Measurements from ENCODE around the gene PI4KA. TPM values are rescaled to one million over a fixed set of nuclear protein-coding genes. Genes with fewer than 3 reads are reported as not detected.
"Not testable (repeated sequence)": the region's sequence is repeated elsewhere in the genome, so short reads cannot be mapped to it uniquely, and the experiment has no call there.

Gene PI4KA
- total RNA-seq, 1 donor from 2014 or later: 24.4 TPM

DNA sequence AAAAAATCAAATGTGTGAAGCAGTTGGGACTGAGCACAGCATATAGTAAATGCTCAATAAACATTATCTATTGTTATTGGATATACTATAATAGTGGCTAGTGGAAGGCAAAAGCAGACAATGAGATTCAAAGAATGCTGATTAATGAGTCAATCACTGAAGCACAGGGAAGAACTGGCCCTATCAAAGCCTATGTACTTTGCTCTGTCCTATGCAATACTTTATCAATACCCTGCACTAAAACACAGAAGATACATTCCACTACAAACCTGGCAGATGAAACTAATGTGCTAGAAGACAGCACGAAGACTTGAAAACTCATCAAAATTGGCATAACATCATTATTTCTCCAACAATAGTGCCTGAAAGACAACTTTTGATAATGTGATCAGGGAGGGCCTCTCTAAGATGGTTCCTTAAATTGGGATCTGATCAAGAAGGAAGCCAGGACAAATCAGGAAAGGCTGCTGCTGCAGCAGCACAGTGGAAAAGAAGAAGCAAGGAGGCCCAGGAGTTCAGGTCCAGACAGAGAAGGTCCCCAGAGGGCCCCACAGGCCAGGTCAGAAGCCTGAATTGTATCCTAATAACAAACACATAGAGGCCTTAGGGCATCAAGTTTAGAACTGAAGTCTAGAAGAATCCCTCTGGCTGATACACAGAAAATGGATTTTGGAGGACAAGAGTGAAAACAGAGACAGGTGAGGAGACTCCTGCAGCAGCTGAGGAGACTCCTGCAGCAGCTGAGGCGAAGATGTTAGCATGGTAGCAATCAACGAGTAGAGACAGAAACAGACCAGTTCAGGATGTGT, 18.6 kb downstream of the PI4KA start:
- peaks cover 15% of the 10 kb centered on the region for H3K79me2 ChIP-seq (ENCODE audit: low read depth)
- H2AFZ ChIP-seq (replicated peaks): no peak overlapping the region
- no peaks in the 10 kb centered on the region for H3K9me3 Mint-ChIP-seq
- no peak for DNase-seq (ENCODE audit: low spot score)
- no peaks in the 10 kb centered on the region for H3K36me3 ChIP-seq
- no peak overlapping the region for H3K27ac Mint-ChIP-seq
- TF ChIP-seq EZH2phosphoT487 (IDR thresholded peaks at IDR 0.05): no peak
- TF ChIP-seq, protein P1, sequence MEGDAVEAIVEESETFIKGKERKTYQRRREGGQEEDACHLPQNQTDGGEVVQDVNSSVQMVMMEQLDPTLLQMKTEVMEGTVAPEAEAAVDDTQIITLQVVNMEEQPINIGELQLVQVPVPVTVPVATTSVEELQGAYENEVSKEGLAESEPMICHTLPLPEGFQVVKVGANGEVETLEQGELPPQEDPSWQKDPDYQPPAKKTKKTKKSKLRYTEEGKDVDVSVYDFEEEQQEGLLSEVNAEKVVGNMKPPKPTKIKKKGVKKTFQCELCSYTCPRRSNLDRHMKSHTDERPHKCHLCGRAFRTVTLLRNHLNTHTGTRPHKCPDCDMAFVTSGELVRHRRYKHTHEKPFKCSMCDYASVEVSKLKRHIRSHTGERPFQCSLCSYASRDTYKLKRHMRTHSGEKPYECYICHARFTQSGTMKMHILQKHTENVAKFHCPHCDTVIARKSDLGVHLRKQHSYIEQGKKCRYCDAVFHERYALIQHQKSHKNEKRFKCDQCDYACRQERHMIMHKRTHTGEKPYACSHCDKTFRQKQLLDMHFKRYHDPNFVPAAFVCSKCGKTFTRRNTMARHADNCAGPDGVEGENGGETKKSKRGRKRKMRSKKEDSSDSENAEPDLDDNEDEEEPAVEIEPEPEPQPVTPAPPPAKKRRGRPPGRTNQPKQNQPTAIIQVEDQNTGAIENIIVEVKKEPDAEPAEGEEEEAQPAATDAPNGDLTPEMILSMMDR (IDR thresholded peaks at IDR 0.05): no peak
- no peak for TF ChIP-seq EZH2 (IDR thresholded peaks at IDR 0.05)
- H3K4me3 ChIP-seq: no peak overlapping the region
- peaks cover 2% of the 10 kb centered on the region for H3K27me3 Mint-ChIP-seq (ENCODE audit: insufficient read depth, low read depth)
- H3K27ac ChIP-seq: no peak overlapping the region
- no peak overlapping the region for H3K4me2 ChIP-seq
- no peaks in the 10 kb centered on the region for H4K20me1 ChIP-seq (ENCODE audit: low read depth)
- H3K4me1 ChIP-seq: no peaks in the 10 kb centered on the region
- H3K4me3 Mint-ChIP-seq: no peak overlapping the region
- no peaks in the 10 kb centered on the region for H3K27me3 ChIP-seq
- H3K9me3 ChIP-seq (ENCODE audit: low read depth): no peaks in the 10 kb centered on the region
- no peaks in the 10 kb centered on the region for H3F3A ChIP-seq (ENCODE audit: low read depth)
- no peak overlapping the region for H3K9ac ChIP-seq
- no peaks in the 10 kb centered on the region for H3K36me3 Mint-ChIP-seq
- H3K4me1 Mint-ChIP-seq: no peaks in the 10 kb centered on the region

DNA sequence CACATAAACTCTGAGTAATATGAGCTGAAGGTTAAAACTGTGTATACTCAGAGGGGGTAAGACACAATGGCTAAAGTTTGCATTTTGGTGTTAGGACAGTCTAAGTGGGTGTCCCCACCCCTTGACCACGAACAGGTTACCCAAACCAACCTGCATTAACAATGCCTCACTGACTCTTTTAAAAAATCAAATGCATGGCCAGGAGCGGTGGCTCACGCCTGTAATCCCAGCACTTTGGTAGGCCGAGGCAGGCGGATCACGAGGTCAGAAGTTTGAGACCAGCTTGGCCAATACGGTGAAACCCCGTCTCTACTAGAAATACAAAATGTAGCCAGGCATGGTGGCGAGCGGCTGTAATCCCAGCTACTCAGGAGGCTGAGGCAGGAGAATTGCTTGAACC, 19.3 kb downstream of the PI4KA start:
- peaks cover 12% of the 10 kb centered on the region for H3K79me2 ChIP-seq (ENCODE audit: low read depth)
- not testable (repeated sequence) for H3K9ac ChIP-seq; DNase-seq (ENCODE audit: low spot score); H3K36me3 Mint-ChIP-seq; H3K36me3 ChIP-seq; H3K4me1 Mint-ChIP-seq; H3K9me3 Mint-ChIP-seq; H3F3A ChIP-seq (ENCODE audit: low read depth); H3K27ac ChIP-seq; H3K27ac Mint-ChIP-seq; H3K27me3 Mint-ChIP-seq (ENCODE audit: insufficient read depth, low read depth); H3K4me1 ChIP-seq; H2AFZ ChIP-seq (replicated peaks); H3K9me3 ChIP-seq (ENCODE audit: low read depth); H3K27me3 ChIP-seq; H3K4me2 ChIP-seq; H3K4me3 ChIP-seq; H4K20me1 ChIP-seq (ENCODE audit: low read depth); H3K4me3 Mint-ChIP-seq

DNA sequence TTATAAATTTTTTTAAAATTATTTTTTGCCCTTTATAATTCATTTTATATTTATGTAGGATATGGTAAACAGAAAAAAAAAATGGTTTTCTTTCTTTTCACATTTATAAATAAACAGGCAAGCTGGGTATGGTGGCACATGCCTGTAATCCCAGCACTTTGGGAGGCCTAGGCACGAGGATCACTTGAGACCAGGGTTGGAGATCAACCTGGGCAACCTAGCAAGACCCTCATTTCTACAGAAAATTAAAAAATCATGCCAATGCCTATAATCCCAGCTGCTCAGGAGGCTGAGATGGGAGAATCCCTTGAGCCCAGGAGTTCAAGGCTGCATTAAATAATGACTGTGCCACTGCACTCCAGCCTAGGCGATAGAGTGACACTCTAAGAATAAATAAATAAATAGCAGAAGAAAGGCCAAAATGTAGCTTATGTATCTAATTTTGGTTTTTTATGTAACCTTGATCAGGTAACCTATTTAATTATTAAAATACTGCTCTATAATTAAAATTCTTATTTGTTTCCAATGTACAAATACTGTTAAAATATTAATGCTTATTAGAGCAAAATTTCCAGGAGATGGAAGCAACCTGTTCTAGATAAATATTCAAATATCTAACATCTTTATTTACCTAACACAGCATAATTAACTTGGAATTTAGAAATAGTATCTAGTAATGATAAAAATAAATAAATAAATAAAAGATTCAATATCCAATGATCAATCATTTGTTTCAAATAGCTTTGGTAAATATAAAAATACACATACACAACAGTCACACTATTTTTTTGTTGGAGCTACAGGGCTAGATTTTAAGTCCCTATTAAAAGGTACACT, 21.4 kb downstream of the PI4KA start:
- no peaks in the 10 kb centered on the region for H3K9me3 Mint-ChIP-seq
- H3K27me3 Mint-ChIP-seq (ENCODE audit: insufficient read depth, low read depth): no peaks in the 10 kb centered on the region
- H3K9ac ChIP-seq: no peak overlapping the region
- H2AFZ ChIP-seq (replicated peaks): no peak overlapping the region
- H3K27me3 ChIP-seq: no peaks in the 10 kb centered on the region
- DNase-seq (ENCODE audit: low spot score): no peak
- H3K27ac Mint-ChIP-seq: no peak overlapping the region
- peaks cover 11% of the 10 kb centered on the region for H3K36me3 Mint-ChIP-seq
- no peaks in the 10 kb centered on the region for H3F3A ChIP-seq (ENCODE audit: low read depth)
- H3K79me2 ChIP-seq (ENCODE audit: low read depth): peaks cover 9% of the 10 kb centered on the region
- no peaks in the 10 kb centered on the region for H4K20me1 ChIP-seq (ENCODE audit: low read depth)
- no peak overlapping the region for H3K27ac ChIP-seq
- no peak overlapping the region for H3K4me3 ChIP-seq
- H3K4me1 Mint-ChIP-seq: no peaks in the 10 kb centered on the region
- H3K9me3 ChIP-seq (ENCODE audit: low read depth): no peaks in the 10 kb centered on the region
- H3K4me2 ChIP-seq: no peak overlapping the region
- no peaks in the 10 kb centered on the region for H3K4me1 ChIP-seq
- H3K4me3 Mint-ChIP-seq: no peak overlapping the region
- no peaks in the 10 kb centered on the region for H3K36me3 ChIP-seq
- TF ChIP-seq EZH2 (IDR thresholded peaks at IDR 0.05) (no peak), EZH2phosphoT487 (IDR thresholded peaks at IDR 0.05) (no peak)
- TF ChIP-seq, protein P1 (IDR thresholded peaks at IDR 0.05): no peak

DNA sequence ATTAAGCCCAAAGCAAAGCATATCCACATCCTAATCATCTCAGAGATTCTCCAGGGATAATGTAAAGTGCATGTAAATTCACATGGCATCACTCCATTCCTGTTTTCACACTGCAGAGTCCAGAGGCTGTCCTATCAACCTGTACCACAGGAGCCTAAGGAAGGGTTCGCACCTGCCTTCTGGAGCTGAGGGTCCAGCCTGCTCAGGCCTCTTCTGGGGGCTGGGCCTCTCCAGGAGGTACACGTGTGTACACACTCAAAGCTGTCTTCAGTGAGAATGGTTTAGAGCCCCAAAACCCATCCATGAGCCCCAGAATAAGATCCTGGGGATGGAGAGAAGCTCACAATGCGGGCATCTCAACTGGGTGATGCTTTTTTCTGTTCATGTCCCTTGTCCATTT, 23.9 kb downstream of the PI4KA start:
- H4K20me1 ChIP-seq (ENCODE audit: low read depth): no peaks in the 10 kb centered on the region
- no peaks in the 10 kb centered on the region for H3F3A ChIP-seq (ENCODE audit: low read depth)
- H3K27me3 ChIP-seq: no peaks in the 10 kb centered on the region
- Mint-ChIP-seq H3K4me3 (no peak overlapping the region), H3K9me3 (no peaks in the 10 kb centered on the region), H3K36me3 (peaks cover 26% of the 10 kb centered on the region), H3K27ac (no peak overlapping the region), H3K27me3 (ENCODE audit: insufficient read depth, low read depth) (no peaks in the 10 kb centered on the region), H3K4me1 (no peaks in the 10 kb centered on the region)
- H3K4me1 ChIP-seq: no peaks in the 10 kb centered on the region
- no peak for TF ChIP-seq EZH2phosphoT487 (IDR thresholded peaks at IDR 0.05)
- TF ChIP-seq, protein P1 (IDR thresholded peaks at IDR 0.05): no peak
- no peak for TF ChIP-seq EZH2 (IDR thresholded peaks at IDR 0.05)
- no peak overlapping the region for H3K27ac ChIP-seq
- no peaks in the 10 kb centered on the region for H3K36me3 ChIP-seq
- H3K4me2 ChIP-seq: no peak overlapping the region
- H3K9ac ChIP-seq: no peak overlapping the region
- H3K4me3 ChIP-seq: no peak overlapping the region
- DNase-seq (ENCODE audit: low spot score): no peak
- H3K9me3 ChIP-seq (ENCODE audit: low read depth): no peaks in the 10 kb centered on the region
- H3K79me2 ChIP-seq (ENCODE audit: low read depth): peaks cover under 1% of the 10 kb centered on the region
- H2AFZ ChIP-seq (replicated peaks): no peak overlapping the region

All from neural progenitor cell (in vitro differentiated cells).